Small intestine (tissue), 7 donors: ENCODE data around the gene VWDE. TPM values are rescaled to one million over a fixed set of nuclear protein-coding genes. Genes with fewer than 3 reads are reported as not detected.

Experiments
- DNase-seq, 2 donors: peaks; one replicate each; pipeline versions ENCODE4 v3.0.0 to v3.0.0-alpha.2; 2013
- FAIRE-seq: peaks from 2 replicates; lab custom pipeline; 2012; peaks lifted over from hg19 to GRCh38; lab: Jason Lieb, UNC
- H3K27ac ChIP-seq, 3 donors: one replicate each; pipeline ENCODE4 v1.5.1; 2013; ENCODE audit warnings: low read length in 2 of 3, mild to moderate bottlenecking in 2 of 3, control low read depth in 1 of 3, inconsistent platforms in 1 of 3, low read depth in 1 of 3, moderate library complexity in 1 of 3
- H3K27me3 ChIP-seq, 3 donors: one replicate each; pipeline ENCODE4 v1.6.1; 2013; ENCODE audit warnings: low read length in 3 of 3, inconsistent platforms in 1 of 3; ENCODE audit not compliant: control insufficient read depth in 3 of 3, insufficient read depth in 3 of 3
- H3K36me3 ChIP-seq, 3 donors: one replicate each; pipeline ENCODE4 v1.6.1; 2013; ENCODE audit warnings: low read length in 3 of 3, inconsistent platforms in 1 of 3, low read depth in 1 of 3, mild to moderate bottlenecking in 1 of 3, moderate library complexity in 1 of 3; ENCODE audit not compliant: control insufficient read depth in 3 of 3, insufficient read depth in 2 of 3
- H3K4me1 ChIP-seq, 3 donors: one replicate each; pipeline ENCODE4 v1.6.1; 2013; ENCODE audit warnings: low read length in 2 of 3, inconsistent platforms in 1 of 3, low read depth in 1 of 3, mild to moderate bottlenecking in 1 of 3, moderate library complexity in 1 of 3; ENCODE audit not compliant: control insufficient read depth in 3 of 3, insufficient read depth in 2 of 3
- H3K4me3 ChIP-seq, 3 donors: one replicate each; pipeline ENCODE4 v1.5.1; 2013; ENCODE audit warnings: low read length in 3 of 3, control low read depth in 1 of 3, inconsistent platforms in 1 of 3, low read depth in 1 of 3, mild to moderate bottlenecking in 1 of 3, moderate library complexity in 1 of 3
- H3K9me3 ChIP-seq, 2 donors: one replicate each; pipeline ENCODE4 v1.6.1; 2013; ENCODE audit warnings: low read depth in 1 of 2, low read length in 1 of 2; ENCODE audit not compliant: control insufficient read depth in 2 of 2, insufficient read depth in 1 of 2
- WGBS, 3 donors: extraction: QIAGEN DNeasy Blood & Tissue Kit; methylation state at CpG; one replicate each; pipeline ENCODE4 v1.1.7; 2013; 5-methylcytosine and 5-hydroxymethylcytosine counted together
- polyA plus RNA-seq, 4 donors: library from polyadenylated mRNA; stranded (reverse) in 3 of 4; unstranded in 1 of 4; fragments of 200-250 nt in 3 of 4; fragments of 120-200 nt in 1 of 4; gene quantifications; one replicate each; pipeline versions ENCODE4 v1.2.1 to v1.2.3, GENCODE V29; 2013
- donor health status: healthy with polysubstance abuse.
- donor health status: control.
- donor health status: control.
- donor health status: Bipolar disorder and iron deficiency.
- donor health status: healthy.

Gene VWDE
- polyA plus RNA-seq, 4 donors = 0.01 to 0.35 TPM; not detected in 2

GRCh38 chr7:12297283-12298108, 106.2 kb downstream of the VWDE start:
- Histone ChIP-seq H3K4me3 (no peak overlapping the region), H3K4me1 (no peaks in the 10 kb centered on the region), H3K27me3 (peaks cover 0 to 5% (median 0%) of the 10 kb centered on the region in 3 donors), H3K36me3 (no peaks in the 10 kb centered on the region), H3K27ac (no peak overlapping the region), H3K9me3 (peaks cover 0 to 2% of the 10 kb centered on the region in 2 donors)
- no peak for DNase-seq
- no peak for FAIRE-seq
- WGBS, 3 donors = 81 to 88% (median 84%) methylated on average over 3 of the region's 3 CpGs

- H3K27me3 ChIP-seq = peaks cover 0 to 5% (median 0%) of the 10 kb centered on the region in 3 donors
- no peaks in the 10 kb centered on the region for H3K4me1 ChIP-seq
- 83 to 89% (median 88%) methylated on average over 7 of the region's 7 CpGs for WGBS, 3 donors
- no peak overlapping the region for H3K27ac ChIP-seq
- no peaks in the 10 kb centered on the region for H3K36me3 ChIP-seq
- FAIRE-seq (no peak), DNase-seq (no peak)
- H3K9me3 ChIP-seq = peaks cover 0 to 12% of the 10 kb centered on the region in 2 donors
- no peak overlapping the region for H3K4me3 ChIP-seq
Observed at GRCh38 chr7:12296051-12296570, 107.6 kb downstream of the VWDE start.

GRCh38 chr7:12294701-12295100, 109.0 kb downstream of the VWDE start:
- H3K9me3 ChIP-seq = peaks cover 0 to 24% of the 10 kb centered on the region in 2 donors
- WGBS, 3 donors = 29 to 44% (median 31%) methylated on average over 2 of the region's 2 CpGs
- DNase-seq (no peak), FAIRE-seq (no peak)
- H3K27ac ChIP-seq = no peak overlapping the region
- H3K27me3 ChIP-seq = peaks cover 0 to 5% (median 0%) of the 10 kb centered on the region in 3 donors
- no peaks in the 10 kb centered on the region for H3K36me3 ChIP-seq
- no peaks in the 10 kb centered on the region for H3K4me1 ChIP-seq
- no peak overlapping the region for H3K4me3 ChIP-seq

- Histone ChIP-seq H3K27ac (no peak overlapping the region), H3K36me3 (no peaks in the 10 kb centered on the region), H3K27me3 (peaks cover 0 to 5% (median 0%) of the 10 kb centered on the region in 3 donors), H3K4me1 (no peaks in the 10 kb centered on the region), H3K9me3 (peaks cover 0 to 30% of the 10 kb centered on the region in 2 donors), H3K4me3 (no peak overlapping the region)
- FAIRE-seq (no peak), DNase-seq (peak in 1 of 2 donors; percentile 8)
- WGBS, 3 donors = 53 to 73% (median 69%) methylated on average over 1 of the region's 1 CpG
Observed at GRCh38 chr7:12291870-12292269, 111.8 kb downstream of the VWDE start.

GRCh38 chr7:12290761-12291160, 112.9 kb downstream of the VWDE start:
- 91 to 95% (median 94%) methylated on average over 1 of the region's 1 CpG for WGBS, 3 donors

GRCh38 chr7:12289996-12290395, 113.7 kb downstream of the VWDE start:
- H3K4me1 ChIP-seq = no peaks in the 10 kb centered on the region
- no peak overlapping the region for H3K4me3 ChIP-seq
- DNase-seq (no peak), FAIRE-seq (no peak)
- peaks cover 0 to 27% of the 10 kb centered on the region in 2 donors for H3K9me3 ChIP-seq
- H3K36me3 ChIP-seq = no peaks in the 10 kb centered on the region
- no peak overlapping the region for H3K27ac ChIP-seq
- 76 to 92% (median 80%) methylated on average over 6 of the region's 6 CpGs for WGBS, 3 donors
- no peaks in the 10 kb centered on the region for H3K27me3 ChIP-seq

More at GRCh38 chr7:12290761-12291160, 112.9 kb downstream of the VWDE start:
- Histone ChIP-seq H3K9me3 (peaks cover 0 to 30% of the 10 kb centered on the region in 2 donors), H3K27ac (no peak overlapping the region), H3K36me3 (no peaks in the 10 kb centered on the region), H3K4me1 (no peaks in the 10 kb centered on the region), H3K27me3 (no peaks in the 10 kb centered on the region), H3K4me3 (no peak overlapping the region)
- DNase-seq (no peak), FAIRE-seq (no peak)

GRCh38 chr7:12287901-12288300, 115.8 kb downstream of the VWDE start:
- WGBS, 3 donors = 13 to 14% (median 13%) methylated on average over 1 of the region's 1 CpG
- no peaks in the 10 kb centered on the region for H3K36me3 ChIP-seq
- no peak for DNase-seq
- no peak for FAIRE-seq
- no peaks in the 10 kb centered on the region for H3K4me1 ChIP-seq
- no peaks in the 10 kb centered on the region for H3K27me3 ChIP-seq
- H3K9me3 ChIP-seq = peaks cover 0 to 27% of the 10 kb centered on the region in 2 donors
- no peak overlapping the region for H3K4me3 ChIP-seq
- no peak overlapping the region for H3K27ac ChIP-seq

- Histone ChIP-seq H3K36me3 (no peaks in the 10 kb centered on the region), H3K27me3 (no peaks in the 10 kb centered on the region), H3K4me3 (no peak overlapping the region), H3K9me3 (peaks cover 0 to 4% of the 10 kb centered on the region in 2 donors), H3K27ac (no peak overlapping the region), H3K4me1 (no peaks in the 10 kb centered on the region)
- DNase-seq (no peak), FAIRE-seq (no peak)
- WGBS, 3 donors = 54 to 91% (median 82%) methylated on average over 1 of the region's 1 CpG
Observed at GRCh38 chr7:12281038-12281437, 122.6 kb downstream of the VWDE start.
